GM19043 (cell line): ENCODE results near the gene RASSF5.

Experiments used
- ATAC-seq: cut with Tn5 transposase; IDR thresholded peaks from one replicate; pipeline ENCODE4 v1.9.1; 2021; ENCODE audit warnings: low read depth; ENCODE audit not compliant: unreplicated experiment

Gene RASSF5

GRCh38 chr1:206512058-206512850, 4.9 kb downstream of the RASSF5 start:
- ATAC-seq: no peak

- no peak for ATAC-seq
Measured at GRCh38 chr1:206512851-206513180, 5.5 kb downstream of the RASSF5 start.

GRCh38 chr1:206513312-206514111, 6.2 kb downstream of the RASSF5 start:
- ATAC-seq: no peak

GRCh38 chr1:206514813-206515387, 7.6 kb downstream of the RASSF5 start:
- no peak for ATAC-seq

- ATAC-seq: no peak
Measured at GRCh38 chr1:206516728-206516990, 9.3 kb downstream of the RASSF5 start.

- no peak for ATAC-seq
Measured at GRCh38 chr1:206517784-206518183, 10.5 kb downstream of the RASSF5 start.

GRCh38 chr1:206518206-206518605, 10.9 kb downstream of the RASSF5 start:
- no peak for ATAC-seq

- no peak for ATAC-seq
Measured at GRCh38 chr1:206518743-206519142, 11.4 kb downstream of the RASSF5 start.

- ATAC-seq: no peak
Measured at GRCh38 chr1:206521127-206521526, 13.8 kb downstream of the RASSF5 start.

- no peak for ATAC-seq
Measured at GRCh38 chr1:206521694-206522402, 14.5 kb downstream of the RASSF5 start.

GRCh38 chr1:206524739-206525364, 17.5 kb downstream of the RASSF5 start:
- ATAC-seq: no peak

GRCh38 chr1:206526064-206526911, 19.0 kb downstream of the RASSF5 start:
- no peak for ATAC-seq

GRCh38 chr1:206529425-206529824, 22.1 kb downstream of the RASSF5 start:
- no peak for ATAC-seq

GRCh38 chr1:206532368-206532767, 25.0 kb downstream of the RASSF5 start:
- ATAC-seq: no peak

GRCh38 chr1:206534552-206534951, 27.2 kb downstream of the RASSF5 start:
- no peak for ATAC-seq

GRCh38 chr1:206535853-206536188, 28.5 kb downstream of the RASSF5 start:
- ATAC-seq: no peak

- no peak for ATAC-seq
Measured at GRCh38 chr1:206537141-206537540, 29.8 kb downstream of the RASSF5 start.

GRCh38 chr1:206538086-206538770, 30.9 kb downstream of the RASSF5 start:
- no peak for ATAC-seq

- no peak for ATAC-seq
Measured at GRCh38 chr1:206538901-206539640, 31.7 kb downstream of the RASSF5 start.
